ENCODE data around the gene CHST8.

CHST8 gene

GRCh38 chr19:33675501-33676124, 53.9 kb downstream of the CHST8 start:
- FAIRE-seq: no peak

- FAIRE-seq: no peak
Measured at GRCh38 chr19:33676999-33677665, 55.4 kb downstream of the CHST8 start.

GRCh38 chr19:33677745-33678426, 56.1 kb downstream of the CHST8 start:
- no peak for FAIRE-seq

GRCh38 chr19:33678796-33679585, 57.2 kb downstream of the CHST8 start:
- FAIRE-seq: no peak

- no peak for FAIRE-seq
Measured at GRCh38 chr19:33679696-33680095, 57.9 kb downstream of the CHST8 start.

- no peak for FAIRE-seq
Measured at GRCh38 chr19:33681081-33681680, 59.4 kb downstream of the CHST8 start.

GRCh38 chr19:33683881-33684537, 62.3 kb downstream of the CHST8 start:
- FAIRE-seq: no peak

GRCh38 chr19:33684538-33685232, 62.9 kb downstream of the CHST8 start:
- FAIRE-seq: no peak

- FAIRE-seq: no peak
Measured at GRCh38 chr19:33685541-33685940, 63.8 kb downstream of the CHST8 start.

- no peak for FAIRE-seq
Measured at GRCh38 chr19:33686262-33686661, 64.5 kb downstream of the CHST8 start.

- FAIRE-seq: no peak
Measured at GRCh38 chr19:33686687-33687480, 65.1 kb downstream of the CHST8 start.

- no peak for FAIRE-seq
Measured at GRCh38 chr19:33687481-33688170, 65.9 kb downstream of the CHST8 start.

GRCh38 chr19:33688171-33688992, 66.6 kb downstream of the CHST8 start:
- FAIRE-seq: no peak

- no peak for FAIRE-seq
Measured at GRCh38 chr19:33689138-33689746, 67.5 kb downstream of the CHST8 start.

GRCh38 chr19:33689868-33690267, 68.1 kb downstream of the CHST8 start:
- FAIRE-seq: no peak

GRCh38 chr19:33690378-33691029, 68.8 kb downstream of the CHST8 start:
- FAIRE-seq: no peak

- no peak for FAIRE-seq
Measured at GRCh38 chr19:33691030-33691427, 69.3 kb downstream of the CHST8 start.

- no peak for FAIRE-seq
Measured at GRCh38 chr19:33691736-33692135, 70.0 kb downstream of the CHST8 start.
